SK-N-SH treated with all-trans-retinoic acid at 6 μM for 48 hours (cell line): ENCODE measurements around the gene VIM.

Source experiments
- ARNTL ChIP-seq: fragments of 450-650 bp; formaldehyde crosslinking; IDR thresholded peaks from 2 replicates; pipeline ENCODE4 v1.5.0; 2020; ENCODE audit warnings: low read depth, mild to moderate bottlenecking, moderate library complexity, borderline replicate concordance
- CREB5 ChIP-seq: fragments of 250-450 bp; sonication (Bioruptor Pico); IDR thresholded peaks from 2 replicates; pipeline ENCODE4 v1.5.1; 2020; ENCODE audit warnings: low read depth, mild to moderate bottlenecking, moderate library complexity
- CSDC2 ChIP-seq: fragments of 250-450 bp; sonication (Bioruptor Pico); IDR thresholded peaks from 2 replicates; pipeline ENCODE4 v1.5.0; 2020; ENCODE audit warnings: mild to moderate bottlenecking, moderate library complexity
- PATZ1 ChIP-seq: fragments of 250-450 bp; sonication (Bioruptor Pico); IDR thresholded peaks from 2 replicates; pipeline ENCODE4 v1.8.0; 2020; ENCODE audit warnings: mild to moderate bottlenecking, moderate library complexity, borderline replicate concordance
- PPARA ChIP-seq: fragments of 250-450 bp; sonication (Bioruptor Pico); IDR thresholded peaks from 2 replicates; pipeline ENCODE4 v1.5.0; 2020; ENCODE audit warnings: mild to moderate bottlenecking, borderline replicate concordance
- SNAI2 ChIP-seq: fragments of 250-450 bp; sonication (Bioruptor Pico); IDR thresholded peaks from 2 replicates; pipeline ENCODE4 v1.5.0; 2020; ENCODE audit warnings: mild to moderate bottlenecking, moderate library complexity
- TCF4 ChIP-seq: fragments of 250-450 bp; sonication (Bioruptor Pico); IDR thresholded peaks from 2 replicates; pipeline ENCODE4 v1.8.0; 2021; ENCODE audit warnings: mild to moderate bottlenecking, moderate library complexity, borderline replicate concordance
- ZFP30 ChIP-seq: fragments of 450-650 bp; formaldehyde crosslinking; IDR thresholded peaks from 2 replicates; pipeline ENCODE4 v1.5.0; 2022; ENCODE audit warnings: mild to moderate bottlenecking, moderate library complexity
- TF ChIP-seq, protein P1 (sequence below): fragments of 250-450 bp; sonication (Bioruptor Pico); IDR thresholded peaks from 2 replicates; pipeline ENCODE4 v1.8.0; 2021; ENCODE audit warnings: low read depth, mild to moderate bottlenecking, moderate library complexity, borderline replicate concordance

DNA sequence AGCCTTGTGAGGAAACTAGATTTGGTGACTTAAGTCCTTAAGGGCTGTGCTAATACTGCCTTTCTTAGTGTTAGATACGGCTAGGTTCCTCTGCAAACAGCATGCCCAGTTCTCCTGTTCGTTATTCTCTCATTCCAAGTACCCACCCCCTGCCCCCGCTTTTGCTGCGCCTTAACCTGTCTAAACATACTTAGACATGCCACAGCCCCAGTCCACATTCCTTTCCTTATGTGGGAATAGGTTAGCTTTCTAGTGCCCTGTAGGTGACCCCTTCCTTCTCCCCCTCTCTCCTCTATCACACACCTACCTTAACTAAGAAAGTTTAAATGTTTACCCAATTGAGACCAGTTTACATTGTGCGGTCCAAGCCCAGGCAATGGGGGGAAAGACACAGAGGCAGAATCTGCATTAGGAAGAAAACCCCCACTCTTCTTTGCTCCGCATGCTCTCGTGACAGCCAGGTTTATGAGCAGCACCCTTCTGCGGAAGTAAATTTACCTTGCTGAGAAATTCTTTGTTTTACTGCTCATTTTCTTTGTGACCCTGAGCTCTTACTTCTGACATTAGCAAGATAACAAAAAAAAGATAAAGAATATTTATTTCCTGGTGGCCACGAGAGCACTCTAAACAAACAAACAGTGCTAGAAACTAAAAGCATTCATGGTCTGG is 48.8 kb downstream of the VIM start:
- TF ChIP-seq PATZ1 (CRISPR knock-in tag) = no peak
- TF ChIP-seq PPARA (CRISPR knock-in tag) = no peak
- no peak for TF ChIP-seq SNAI2
- no peak for TF ChIP-seq CSDC2 (CRISPR knock-in tag)
- no peak for TF ChIP-seq TCF4 (CRISPR knock-in tag)
- no peak for TF ChIP-seq ZFP30 (CRISPR knock-in tag)
- TF ChIP-seq CREB5 (CRISPR knock-in tag) = no peak
- TF ChIP-seq ARNTL (CRISPR knock-in tag) = no peak
- TF ChIP-seq, protein P1, sequence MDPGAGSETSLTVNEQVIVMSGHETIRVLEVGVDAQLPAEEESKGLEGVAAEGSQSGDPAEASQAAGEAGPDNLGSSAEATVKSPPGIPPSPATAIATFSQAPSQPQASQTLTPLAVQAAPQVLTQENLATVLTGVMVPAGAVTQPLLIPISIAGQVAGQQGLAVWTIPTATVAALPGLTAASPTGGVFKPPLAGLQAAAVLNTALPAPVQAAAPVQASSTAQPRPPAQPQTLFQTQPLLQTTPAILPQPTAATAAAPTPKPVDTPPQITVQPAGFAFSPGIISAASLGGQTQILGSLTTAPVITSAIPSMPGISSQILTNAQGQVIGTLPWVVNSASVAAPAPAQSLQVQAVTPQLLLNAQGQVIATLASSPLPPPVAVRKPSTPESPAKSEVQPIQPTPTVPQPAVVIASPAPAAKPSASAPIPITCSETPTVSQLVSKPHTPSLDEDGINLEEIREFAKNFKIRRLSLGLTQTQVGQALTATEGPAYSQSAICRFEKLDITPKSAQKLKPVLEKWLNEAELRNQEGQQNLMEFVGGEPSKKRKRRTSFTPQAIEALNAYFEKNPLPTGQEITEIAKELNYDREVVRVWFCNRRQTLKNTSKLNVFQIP (CRISPR knock-in tag) = no peak
